IMR-90 (cell line): ENCODE measurements around the gene IFT20. TPM values are rescaled to one million over a fixed set of nuclear protein-coding genes. Genes with fewer than 3 reads are reported as not detected.

Source experiments
- ATAC-seq: fragments of 200-7000 bp; cut with Tn5 transposase; 2 replicates; pipeline ENCODE4 v1.9.1; 2020; ENCODE audit warnings: low read depth, mild to moderate bottlenecking, moderate library complexity
- BruUV-seq: library from RNA; stranded (reverse); fragments of 400-500 nt; replicated peaks from 2 replicates; lab custom pipeline; 2021; lab: Mats Ljungman, UMichigan
- CTCF ChIA-PET: fragments of 300-600 bp; formaldehyde crosslinking; extraction: SDS; loops from one replicate; lab custom pipeline; 2021; ENCODE audit warnings: antibody characterized with exemption; lab: Yijun Ruan, JAX
- POLR2A ChIA-PET: fragments of 300-600 bp; sonication (Branson Sonifier 250); formaldehyde crosslinking; loops from one replicate; lab custom pipeline; 2022; ENCODE audit warnings: antibody characterized with exemption; ENCODE audit not compliant: unreplicated experiment; lab: Charles Lee
- DNase-seq: peaks from one replicate; pipeline ENCODE4 v3.0.0; 2013
- H2AFZ ChIP-seq: replicated peaks from 2 replicates; pipeline ENCODE3; 2013; ENCODE audit warnings: low read length, mild to moderate bottlenecking; ENCODE audit not compliant: poor library complexity
- H2AK5ac ChIP-seq: 2 replicates; pipeline ENCODE4 v1.6.1; 2013; ENCODE audit warnings: low read depth, low read length, inconsistent platforms
- H2AK9ac ChIP-seq: replicated peaks from 2 replicates; pipeline ENCODE3; 2013; ENCODE audit warnings: mild to moderate bottlenecking, low read depth, low read length, moderate library complexity; ENCODE audit not compliant: poor library complexity
- H2BK120ac ChIP-seq: 2 replicates; pipeline ENCODE4 v1.6.1; 2013; ENCODE audit warnings: low read depth, low read length, inconsistent platforms
- H2BK15ac ChIP-seq: 3 replicates; pipeline ENCODE4 v1.6.1; 2013; ENCODE audit warnings: low read depth, low read length, inconsistent platforms
- H2BK20ac ChIP-seq: 2 replicates; pipeline ENCODE4 v1.6.1; 2013; ENCODE audit warnings: low read depth, mild to moderate bottlenecking, inconsistent platforms, low read length, moderate library complexity
- H2BK5ac ChIP-seq: 2 replicates; pipeline ENCODE4 v1.6.1; 2013; ENCODE audit warnings: mild to moderate bottlenecking, low read depth, low read length, inconsistent platforms; ENCODE audit not compliant: poor library complexity, severe bottlenecking
- H3K14ac ChIP-seq: replicated peaks from 2 replicates; pipeline ENCODE4 v1.6.1; 2013; ENCODE audit warnings: low read depth, low read length, inconsistent platforms
- H3K18ac ChIP-seq: 2 replicates; pipeline ENCODE4 v1.6.1; 2013; ENCODE audit warnings: low read depth, low read length, control low read depth
- H3K23ac ChIP-seq: 2 replicates; pipeline ENCODE4 v1.6.1; 2013; ENCODE audit warnings: low read depth, low read length, inconsistent platforms
- H3K27ac ChIP-seq: 2 replicates; pipeline ENCODE4 v1.5.1; 2013; ENCODE audit warnings: mild to moderate bottlenecking, control low read depth, low read length; ENCODE audit not compliant: insufficient read depth
- H3K27me3 ChIP-seq: 2 replicates; pipeline ENCODE4 v1.6.1; 2013; ENCODE audit warnings: low read length; ENCODE audit not compliant: control insufficient read depth, insufficient read depth
- H3K36me3 ChIP-seq: 2 replicates; pipeline ENCODE4 v1.6.1; 2013; ENCODE audit warnings: low read length, mixed read lengths; ENCODE audit not compliant: control insufficient read depth, insufficient read depth
- H3K4ac ChIP-seq: 2 replicates; pipeline ENCODE4 v1.6.1; 2013; ENCODE audit warnings: low read depth, low read length, inconsistent platforms
- H3K4me1 ChIP-seq: 2 replicates; pipeline ENCODE4 v1.6.1; 2013; ENCODE audit warnings: low read length, mixed read lengths; ENCODE audit not compliant: control insufficient read depth, insufficient read depth
- H3K4me2 ChIP-seq: 2 replicates; pipeline ENCODE4 v1.6.1; 2013; ENCODE audit warnings: low read depth, mild to moderate bottlenecking, control low read depth, low read length, moderate library complexity
- H3K4me3 ChIP-seq: 2 replicates; pipeline ENCODE4 v1.5.1; 2013; ENCODE audit warnings: low read depth, mild to moderate bottlenecking, control low read depth, low read length, moderate library complexity; ENCODE audit not compliant: insufficient read depth
- H3K56ac ChIP-seq: 2 replicates; pipeline ENCODE4 v1.6.1; 2013; ENCODE audit warnings: low read length, inconsistent platforms; ENCODE audit not compliant: insufficient read depth; ENCODE audit errors: extremely low read depth
- H3K79me1 ChIP-seq, 2 experiments: 2 replicates each; pipeline ENCODE4 v1.6.1; 2013; ENCODE audit warnings: low read length in 2 of 2, inconsistent platforms in 1 of 2, low read depth in 1 of 2
- H3K9ac ChIP-seq: 2 replicates; pipeline ENCODE4 v1.6.1; 2013; ENCODE audit warnings: low read depth, low read length, control low read depth
- H3K9me1 ChIP-seq: 2 replicates; pipeline ENCODE4 v1.6.1; 2013; ENCODE audit warnings: low read length, inconsistent platforms; ENCODE audit not compliant: insufficient read depth
- H3K9me3 ChIP-seq: 2 replicates; pipeline ENCODE4 v1.6.1; 2013; ENCODE audit warnings: low read length; ENCODE audit not compliant: control insufficient read depth, insufficient read depth
- H4K20me1 ChIP-seq: 2 replicates; pipeline ENCODE4 v1.6.1; 2013; ENCODE audit warnings: low read length, inconsistent platforms; ENCODE audit not compliant: insufficient read depth
- H4K5ac ChIP-seq: 2 replicates; pipeline ENCODE4 v1.6.1; 2013; ENCODE audit warnings: mild to moderate bottlenecking, low read depth, low read length, control low read depth
- H4K8ac ChIP-seq, 2 experiments: 2 replicates each; pipeline ENCODE4 v1.6.1; 2013; ENCODE audit warnings: low read depth in 2 of 2, low read length in 2 of 2, control low read depth in 1 of 2, inconsistent platforms in 1 of 2
- H4K91ac ChIP-seq: 2 replicates; pipeline ENCODE4 v1.6.1; 2013; ENCODE audit warnings: low read depth, low read length, inconsistent platforms; ENCODE audit not compliant: insufficient read depth
- CHD1 ChIP-seq: IDR thresholded peaks from 2 replicates; pipeline ENCODE4 v1.6.1; 2012; ENCODE audit warnings: low read depth, low read length, improper control_type of control experiment
- FOS ChIP-seq: fragments of 150-350 bp; IDR thresholded peaks from 2 replicates; pipeline ENCODE4 v1.6.1; 2016; ENCODE audit warnings: low read depth, low read length
- MAFK ChIP-seq: IDR thresholded peaks from 2 replicates; pipeline ENCODE4 v1.6.1; 2012; ENCODE audit warnings: low read depth, low read length, improper control_type of control experiment
- RAD21 ChIP-seq: IDR thresholded peaks from 2 replicates; pipeline ENCODE4 v1.6.1; 2012; ENCODE audit warnings: low read length, improper control_type of control experiment
- RCOR1 ChIP-seq: IDR thresholded peaks from 2 replicates; pipeline ENCODE4 v1.6.1; 2012; ENCODE audit warnings: mild to moderate bottlenecking, low read length, improper control_type of control experiment; ENCODE audit not compliant: insufficient replicate concordance
- RFX5 ChIP-seq: IDR thresholded peaks from 2 replicates; pipeline ENCODE4 v1.8.0; 2012; ENCODE audit warnings: low read depth, mild to moderate bottlenecking, low read length, moderate library complexity
- USF2 ChIP-seq: fragments of 150-350 bp; IDR thresholded peaks from 2 replicates; pipeline ENCODE4 v1.6.1; 2017; ENCODE audit warnings: mild to moderate bottlenecking, antibody characterized with exemption, low read length, low read depth
- WGBS, 2 experiments: methylation state at CpG; one replicate each; pipeline versions ENCODE4 v1.1.5 to v1.1.7; 2013; ENCODE audit warnings: missing lambda C conversion rate in 2 of 2; ENCODE audit not compliant: insufficient read length in 1 of 2; ENCODE audit errors: extremely low coverage in 2 of 2; 5-methylcytosine and 5-hydroxymethylcytosine counted together
- dilution Hi-C: fragments of 300-500 bp; cut with HindIII; formaldehyde crosslinking; loops from one replicate; pipeline ENCODE4 v1.14.3; 2018; ENCODE audit warnings: low sequenced_read_pairs; ENCODE audit not compliant: unreplicated experiment
- in situ Hi-C: fragments of 300-500 bp; cut with MboI; formaldehyde crosslinking; loops from 3 replicates; pipeline ENCODE4 v1.14.3; 2019; ENCODE audit warnings: low sequenced_read_pairs, inconsistent platforms, mixed read lengths
- intact Hi-C: fragments of 100-400 bp; cut with micrococcal nuclease; formaldehyde crosslinking; loops from 2 replicates; pipeline ENCODE4 v1.10.0; 2022
- polyA plus RNA-seq, 3 experiments: library from polyadenylated mRNA; depleted of rRNA; stranded (reverse); fragments of >200 nt; gene quantifications; 2 replicates each; pipeline ENCODE4 v1.2.3, GENCODE V29; 2012; ENCODE audit warnings: low replicate concordance in 1 of 3
- total RNA-seq: library from RNA; depleted of rRNA; stranded (reverse); fragments of >200 nt; gene quantifications from 2 replicates; pipeline ENCODE4 v1.2.3, GENCODE V29; 2012

The IFT20 gene
- total and polyA plus RNA-seq, 2 of the 4 experiments (the other 2 are of a cell fraction): 25.5 to 46.3 TPM

DNA sequence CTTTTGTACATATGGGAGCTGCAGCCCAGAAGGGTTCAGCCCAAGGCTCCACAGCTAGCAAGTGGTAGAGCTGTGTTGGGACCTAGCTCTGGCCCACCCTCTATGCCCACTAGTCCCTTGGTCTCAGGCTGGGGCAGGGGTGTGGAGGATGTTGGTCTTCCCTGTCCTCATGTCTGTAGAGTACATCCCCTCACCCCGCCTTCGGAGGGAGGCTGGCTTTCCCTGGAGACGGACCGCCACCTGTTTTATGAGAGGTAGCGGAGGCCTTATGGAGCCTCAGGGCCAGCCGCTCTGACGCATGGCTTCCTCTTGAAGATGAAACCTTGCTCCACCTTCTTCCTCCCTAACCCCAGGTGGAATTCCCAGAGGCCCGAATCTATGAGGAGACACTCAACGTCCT lies 8.7 kb upstream of the IFT20 start:
- POLR2A ChIA-PET: no interaction called here
- H4K20me1 ChIP-seq: peaks cover 23% of the 10 kb centered on the region
- H3K79me1 ChIP-seq: peaks cover 25 to 85% of the 10 kb centered on the region in 2 experiments
- H3K4me1 ChIP-seq: peaks cover 16% of the 10 kb centered on the region
- no peak overlapping the region for H3K4me2 ChIP-seq
- no peak for DNase-seq
- in situ Hi-C loops: loop anchor here (25.0 kb wide), 1 partner anchor 807 kb away; no protein-coding TSS in a partner anchor
- H3K14ac ChIP-seq: no peak overlapping the region
- no peak overlapping the region for H3K4ac ChIP-seq
- H3K9ac ChIP-seq: no peak overlapping the region
- H3K9me1 ChIP-seq: peaks cover 16% of the 10 kb centered on the region; the same call in 1 of the 2 replicates
- no peaks in the 10 kb centered on the region for H3K27me3 ChIP-seq
- H3K56ac ChIP-seq: no peak overlapping the region
- no TSS peak for BruUV-seq
- H3K4me3 ChIP-seq: no peak overlapping the region
- H2BK120ac ChIP-seq: no peak overlapping the region
- 100% methylated on average over 2 of the region's 9 CpGs; no CpG with 5 or more reads in 1 of the 2 experiments for WGBS, 2 experiments
- no peak overlapping the region for H2BK20ac ChIP-seq
- no peak for ATAC-seq
- H3K36me3 ChIP-seq: peaks cover 84% of the 10 kb centered on the region
- no peak overlapping the region for H3K23ac ChIP-seq
- intact Hi-C loops: no loop called here
- CTCF ChIA-PET: no interaction called here
- no peak overlapping the region for H4K91ac ChIP-seq
- H3K27ac ChIP-seq: no peak overlapping the region
- no peak overlapping the region for H2BK5ac ChIP-seq
- H2AK5ac ChIP-seq: no peak overlapping the region
- no peak overlapping the region for H4K5ac ChIP-seq
- H3K9me3 ChIP-seq: no peaks in the 10 kb centered on the region
- no peak overlapping the region for H4K8ac ChIP-seq
- no peak overlapping the region for H3K18ac ChIP-seq
- dilution Hi-C loops: no loop called here
- H2AFZ ChIP-seq: no peak overlapping the region
- TF ChIP-seq CHD1: no peak
- no peak for TF ChIP-seq MAFK
- no peak for TF ChIP-seq FOS
- TF ChIP-seq RAD21: no peak
- TF ChIP-seq RFX5: no peak
- TF ChIP-seq USF2: no peak
- no peak for TF ChIP-seq RCOR1
- no peak overlapping the region for H2BK15ac ChIP-seq
- no peak overlapping the region for H2AK9ac ChIP-seq
